ENCODE data around the gene SLC24A3.

The SLC24A3 gene

GRCh38 chr20:19473922-19474286 lies 261.5 kb downstream of the SLC24A3 start:
- no peak for DNase-seq

GRCh38 chr20:19478320-19478895 lies 266.0 kb downstream of the SLC24A3 start:
- DNase-seq = no peak

GRCh38 chr20:19482726-19483125 lies 270.3 kb downstream of the SLC24A3 start:
- DNase-seq = no peak

GRCh38 chr20:19483309-19483708 lies 270.9 kb downstream of the SLC24A3 start:
- DNase-seq = no peak

- no peak for DNase-seq
These were observed 274.0 kb downstream of the SLC24A3 start for GRCh38 chr20:19486446-19486845.

GRCh38 chr20:19487420-19487819 lies 275.0 kb downstream of the SLC24A3 start:
- no peak for DNase-seq

- DNase-seq = no peak
These were observed 278.8 kb downstream of the SLC24A3 start for GRCh38 chr20:19491241-19491640.

GRCh38 chr20:19492116-19492515 lies 279.7 kb downstream of the SLC24A3 start:
- no peak for DNase-seq

GRCh38 chr20:19492687-19493336 lies 280.4 kb downstream of the SLC24A3 start:
- DNase-seq = no peak

GRCh38 chr20:19493794-19494495 lies 281.5 kb downstream of the SLC24A3 start:
- no peak for DNase-seq

- DNase-seq = no peak
These were observed 283.7 kb downstream of the SLC24A3 start for GRCh38 chr20:19495905-19496703.

GRCh38 chr20:19497064-19497463 lies 284.6 kb downstream of the SLC24A3 start:
- DNase-seq = no peak

GRCh38 chr20:19498756-19499155 lies 286.3 kb downstream of the SLC24A3 start:
- no peak for DNase-seq

GRCh38 chr20:19501476-19502115 lies 289.2 kb downstream of the SLC24A3 start:
- DNase-seq = no peak

- DNase-seq = no peak
These were observed 289.7 kb downstream of the SLC24A3 start for GRCh38 chr20:19502169-19502568.

GRCh38 chr20:19504251-19504650 lies 291.8 kb downstream of the SLC24A3 start:
- no peak for DNase-seq

- DNase-seq = no peak
These were observed 293.6 kb downstream of the SLC24A3 start for GRCh38 chr20:19506021-19506420.

- no peak for DNase-seq
These were observed 296.0 kb downstream of the SLC24A3 start for GRCh38 chr20:19508449-19508848.

GRCh38 chr20:19510611-19511010 lies 298.2 kb downstream of the SLC24A3 start:
- DNase-seq = no peak

- no peak for DNase-seq
These were observed 299.5 kb downstream of the SLC24A3 start for GRCh38 chr20:19511931-19512330.

- DNase-seq = no peak
These were observed 300.6 kb downstream of the SLC24A3 start for GRCh38 chr20:19512886-19513677.

GRCh38 chr20:19515074-19515473 lies 302.6 kb downstream of the SLC24A3 start:
- no peak for DNase-seq

Measured in stimulated activated CD4-positive, alpha-beta T cell treated with anti-CD3 and anti-CD28 coated beads, Interleukin-1b, Interleukin-23, amount 100 ng/mL, for 48 hours (primary cell).